Measurements from ENCODE around the gene KTN1.

GRCh38 chr14:55704654-55705053 lies 124.6 kb downstream of the KTN1 start:
- no peak for TF ChIP-seq CTCF (IDR thresholded peaks at IDR 0.05)
- no peak for TF ChIP-seq EZH2 (IDR thresholded peaks at IDR 0.05)
- no peak for TF ChIP-seq EZH2phosphoT487 (IDR thresholded peaks at IDR 0.05)

Measured in neural progenitor cell (in vitro differentiated cells).